Gastrocnemius medialis (tissue), 4 donors: Measurements from ENCODE around the gene LARP1B.

ENCODE experiments used
- CTCF ChIP-seq, 5 experiments: fragments of 450-650 bp in 3 of 5; fragments of 200-600 bp in 2 of 5; sonication (generic) in 2 of 5; IDR thresholded peaks in 4 of 5; conservative IDR thresholded peaks in 1 of 5; 1 replicate in 4 of 5; 2 replicates in 1 of 5; pipeline ENCODE4 v1.5.1; 2016 to 2019; ENCODE audit warnings: antibody characterized with exemption in 5 of 5, mild to moderate bottlenecking in 3 of 5, moderate library complexity in 3 of 5
- POLR2A ChIP-seq, 2 donors: fragments of 450-650 bp; IDR thresholded peaks; one replicate each; pipeline ENCODE4 v1.6.1; 2017; ENCODE audit warnings: antibody characterized with exemption in 2 of 2, mild to moderate bottlenecking in 2 of 2, moderate library complexity in 2 of 2

GRCh38 chr4:128056396-128056795, 4.7 kb upstream of the LARP1B start:
- TF ChIP-seq CTCF (IDR thresholded peaks at IDR 0.05 in 4 of 5, conservative IDR thresholded peaks at IDR 0.05 in 1 of 5) (no peak), POLR2A (IDR thresholded peaks at IDR 0.05) (no peak)
